Measurements from ENCODE around the gene RBAK.
"Not testable (repeated sequence)": the region's sequence is repeated elsewhere in the genome, so short reads cannot be mapped to it uniquely, and the experiment has no call there.

Gene RBAK

GRCh38 chr7:5051731-5052130 is 6.1 kb downstream of the RBAK start:
- not testable (repeated sequence) for DNase-seq (ENCODE audit: low read depth)

- DNase-seq (ENCODE audit: low read depth), result no peak
Observed at GRCh38 chr7:5053175-5053574, 7.5 kb downstream of the RBAK start.

- no peak for DNase-seq (ENCODE audit: low read depth)
Observed at GRCh38 chr7:5063698-5064097, 18.0 kb downstream of the RBAK start.

- DNase-seq (ENCODE audit: low read depth), result no peak
Observed at GRCh38 chr7:5064391-5065106, 18.9 kb downstream of the RBAK start.

- no peak for DNase-seq (ENCODE audit: low read depth)
Observed at GRCh38 chr7:5065107-5065407, 19.4 kb downstream of the RBAK start.

GRCh38 chr7:5068521-5068920 is 22.9 kb downstream of the RBAK start:
- no peak for DNase-seq (ENCODE audit: low read depth)

- DNase-seq (ENCODE audit: low read depth), result no peak
Observed at GRCh38 chr7:5070206-5070605, 24.5 kb downstream of the RBAK start.

GRCh38 chr7:5075187-5075586 is 29.5 kb downstream of the RBAK start:
- not testable (repeated sequence) for DNase-seq (ENCODE audit: low read depth)

GRCh38 chr7:5077740-5078139 is 32.1 kb downstream of the RBAK start:
- no peak for DNase-seq (ENCODE audit: low read depth)

GRCh38 chr7:5082806-5083205 is 37.1 kb downstream of the RBAK start:
- no peak for DNase-seq (ENCODE audit: low read depth)

GRCh38 chr7:5083311-5083711 is 37.7 kb downstream of the RBAK start:
- no peak for DNase-seq (ENCODE audit: low read depth)

- DNase-seq (ENCODE audit: low read depth), result no peak
Observed at GRCh38 chr7:5086256-5086655, 40.6 kb downstream of the RBAK start.

GRCh38 chr7:5088228-5088833 is 42.7 kb downstream of the RBAK start:
- DNase-seq (ENCODE audit: low read depth), result not testable (repeated sequence)

GRCh38 chr7:5088906-5089305 is 43.2 kb downstream of the RBAK start:
- DNase-seq (ENCODE audit: low read depth), result no peak

GRCh38 chr7:5093948-5094347 is 48.3 kb downstream of the RBAK start:
- DNase-seq (ENCODE audit: low read depth), result no peak

GRCh38 chr7:5094641-5095040 is 49.0 kb downstream of the RBAK start:
- no peak for DNase-seq (ENCODE audit: low read depth)

- DNase-seq (ENCODE audit: low read depth), result no peak
Observed at GRCh38 chr7:5116359-5116758, 70.7 kb downstream of the RBAK start.

GRCh38 chr7:5117095-5117970 is 71.7 kb downstream of the RBAK start:
- DNase-seq (ENCODE audit: low read depth), result no peak

Measured in activated T-cell treated with anti-CD3 and anti-CD28 coated beads for 24 hours (primary cell).